Lower leg skin (tissue), 3 donors: Measurements from ENCODE around the gene OR1J4.

Experiments used
- POLR2A ChIP-seq, 2 donors: fragments of 450-650 bp; IDR thresholded peaks; one replicate each; pipeline ENCODE4 v1.6.1; 2016 to 2017; ENCODE audit warnings: antibody characterized with exemption in 2 of 2, mild to moderate bottlenecking in 1 of 2, moderate library complexity in 1 of 2
- TF ChIP-seq, protein P1 (sequence below), 3 donors: fragments of 450-650 bp; IDR thresholded peaks; one replicate each; pipeline ENCODE4 v1.5.1; 2016; ENCODE audit warnings: antibody characterized with exemption in 3 of 3, mild to moderate bottlenecking in 3 of 3, moderate library complexity in 2 of 3

DNA sequence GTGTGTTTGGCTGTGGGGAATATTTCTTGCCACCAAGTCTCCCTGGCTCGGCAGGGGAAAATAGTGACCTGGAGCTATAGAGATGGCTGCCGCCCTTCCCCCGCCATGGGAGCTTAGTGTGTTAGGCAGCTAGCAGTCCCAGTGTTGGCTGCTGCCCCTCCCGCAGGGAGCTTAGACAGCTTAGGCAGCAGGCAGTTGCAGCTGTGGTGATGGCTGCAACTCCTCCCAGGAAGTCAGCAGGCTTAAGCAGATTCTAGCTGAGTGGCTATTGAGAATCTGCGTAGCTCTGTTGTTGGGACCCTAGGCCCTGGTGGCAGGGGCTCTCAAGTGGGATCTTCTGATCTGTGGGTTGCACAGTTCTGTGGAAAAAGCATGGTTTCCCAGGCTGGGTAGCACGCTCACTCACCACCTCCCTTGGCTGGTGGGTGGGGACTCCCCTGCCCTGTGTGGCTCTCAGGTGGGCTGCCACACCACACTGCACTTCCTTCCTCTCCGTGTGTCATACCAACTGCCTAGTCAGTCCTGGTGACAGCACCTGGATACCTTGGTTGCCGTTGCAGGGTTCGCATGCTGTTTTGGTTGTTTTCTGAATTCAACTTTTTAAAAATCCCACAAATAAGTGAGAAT, 43.3 kb downstream of the OR1J4 start:
- TF ChIP-seq, protein P1, sequence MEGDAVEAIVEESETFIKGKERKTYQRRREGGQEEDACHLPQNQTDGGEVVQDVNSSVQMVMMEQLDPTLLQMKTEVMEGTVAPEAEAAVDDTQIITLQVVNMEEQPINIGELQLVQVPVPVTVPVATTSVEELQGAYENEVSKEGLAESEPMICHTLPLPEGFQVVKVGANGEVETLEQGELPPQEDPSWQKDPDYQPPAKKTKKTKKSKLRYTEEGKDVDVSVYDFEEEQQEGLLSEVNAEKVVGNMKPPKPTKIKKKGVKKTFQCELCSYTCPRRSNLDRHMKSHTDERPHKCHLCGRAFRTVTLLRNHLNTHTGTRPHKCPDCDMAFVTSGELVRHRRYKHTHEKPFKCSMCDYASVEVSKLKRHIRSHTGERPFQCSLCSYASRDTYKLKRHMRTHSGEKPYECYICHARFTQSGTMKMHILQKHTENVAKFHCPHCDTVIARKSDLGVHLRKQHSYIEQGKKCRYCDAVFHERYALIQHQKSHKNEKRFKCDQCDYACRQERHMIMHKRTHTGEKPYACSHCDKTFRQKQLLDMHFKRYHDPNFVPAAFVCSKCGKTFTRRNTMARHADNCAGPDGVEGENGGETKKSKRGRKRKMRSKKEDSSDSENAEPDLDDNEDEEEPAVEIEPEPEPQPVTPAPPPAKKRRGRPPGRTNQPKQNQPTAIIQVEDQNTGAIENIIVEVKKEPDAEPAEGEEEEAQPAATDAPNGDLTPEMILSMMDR (IDR thresholded peaks at IDR 0.05): no peak
- TF ChIP-seq POLR2A (IDR thresholded peaks at IDR 0.05): no peak
